Lower leg skin (tissue), 3 donors: ENCODE measurements around the gene ERCC6.

Experiments
- POLR2A ChIP-seq, 2 donors: fragments of 450-650 bp; IDR thresholded peaks; one replicate each; pipeline ENCODE4 v1.6.1; 2016 to 2017; ENCODE audit warnings: antibody characterized with exemption in 2 of 2, mild to moderate bottlenecking in 1 of 2, moderate library complexity in 1 of 2
- TF ChIP-seq, protein P1 (sequence below), 3 donors: fragments of 450-650 bp; IDR thresholded peaks; one replicate each; pipeline ENCODE4 v1.5.1; 2016; ENCODE audit warnings: antibody characterized with exemption in 3 of 3, mild to moderate bottlenecking in 3 of 3, moderate library complexity in 2 of 3

DNA sequence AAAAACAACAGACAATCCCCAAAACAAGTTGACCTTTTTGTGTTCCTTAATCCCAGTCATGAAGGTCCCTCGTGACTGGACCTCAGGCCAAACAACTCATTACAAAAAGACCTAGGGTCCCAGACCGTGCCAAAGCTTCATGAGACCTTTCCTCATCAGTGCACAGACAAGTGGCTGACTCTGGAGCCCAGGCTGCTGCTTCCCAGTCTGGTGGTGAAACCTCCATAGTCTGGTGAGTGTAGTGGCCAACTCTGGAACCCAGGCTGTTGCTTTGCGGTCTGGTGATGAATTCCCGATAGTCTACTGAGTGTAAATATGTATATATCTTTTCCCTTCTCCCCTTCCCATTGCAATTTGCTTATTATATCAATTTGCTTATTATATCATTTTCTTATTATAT, 49.1 kb upstream of the ERCC6 start:
- TF ChIP-seq, protein P1, sequence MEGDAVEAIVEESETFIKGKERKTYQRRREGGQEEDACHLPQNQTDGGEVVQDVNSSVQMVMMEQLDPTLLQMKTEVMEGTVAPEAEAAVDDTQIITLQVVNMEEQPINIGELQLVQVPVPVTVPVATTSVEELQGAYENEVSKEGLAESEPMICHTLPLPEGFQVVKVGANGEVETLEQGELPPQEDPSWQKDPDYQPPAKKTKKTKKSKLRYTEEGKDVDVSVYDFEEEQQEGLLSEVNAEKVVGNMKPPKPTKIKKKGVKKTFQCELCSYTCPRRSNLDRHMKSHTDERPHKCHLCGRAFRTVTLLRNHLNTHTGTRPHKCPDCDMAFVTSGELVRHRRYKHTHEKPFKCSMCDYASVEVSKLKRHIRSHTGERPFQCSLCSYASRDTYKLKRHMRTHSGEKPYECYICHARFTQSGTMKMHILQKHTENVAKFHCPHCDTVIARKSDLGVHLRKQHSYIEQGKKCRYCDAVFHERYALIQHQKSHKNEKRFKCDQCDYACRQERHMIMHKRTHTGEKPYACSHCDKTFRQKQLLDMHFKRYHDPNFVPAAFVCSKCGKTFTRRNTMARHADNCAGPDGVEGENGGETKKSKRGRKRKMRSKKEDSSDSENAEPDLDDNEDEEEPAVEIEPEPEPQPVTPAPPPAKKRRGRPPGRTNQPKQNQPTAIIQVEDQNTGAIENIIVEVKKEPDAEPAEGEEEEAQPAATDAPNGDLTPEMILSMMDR (IDR thresholded peaks at IDR 0.05), result no peak
- TF ChIP-seq POLR2A (IDR thresholded peaks at IDR 0.05), result no peak
